GM21717 (cell line): Measurements from ENCODE around the gene PINK1.

Experiments
- ATAC-seq: cut with Tn5 transposase; IDR thresholded peaks from one replicate; pipeline ENCODE4 v1.9.1; 2021; ENCODE audit warnings: mild to moderate bottlenecking, moderate library complexity; ENCODE audit not compliant: unreplicated experiment

PINK1 gene

DNA sequence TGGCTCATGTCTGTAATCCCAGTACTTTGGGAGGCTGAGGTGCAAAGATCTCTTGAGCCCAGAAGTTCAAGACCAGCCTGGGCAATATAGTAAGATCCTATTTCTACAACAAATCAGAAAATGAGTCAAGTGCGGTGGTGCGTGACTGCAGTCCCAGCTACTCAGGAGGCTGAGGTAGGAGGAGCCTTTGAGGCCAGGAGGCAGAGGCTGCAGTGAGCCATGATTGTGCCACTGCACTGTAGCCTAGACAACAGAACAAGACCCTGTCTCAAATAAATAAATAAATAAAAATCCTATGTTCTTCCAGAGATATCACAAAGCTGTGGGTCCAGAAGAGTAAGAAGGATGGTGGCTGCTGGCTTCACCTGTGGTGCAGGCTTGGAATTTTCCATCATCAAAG lies 22.3 kb upstream of the PINK1 start:
- ATAC-seq = no peak

DNA sequence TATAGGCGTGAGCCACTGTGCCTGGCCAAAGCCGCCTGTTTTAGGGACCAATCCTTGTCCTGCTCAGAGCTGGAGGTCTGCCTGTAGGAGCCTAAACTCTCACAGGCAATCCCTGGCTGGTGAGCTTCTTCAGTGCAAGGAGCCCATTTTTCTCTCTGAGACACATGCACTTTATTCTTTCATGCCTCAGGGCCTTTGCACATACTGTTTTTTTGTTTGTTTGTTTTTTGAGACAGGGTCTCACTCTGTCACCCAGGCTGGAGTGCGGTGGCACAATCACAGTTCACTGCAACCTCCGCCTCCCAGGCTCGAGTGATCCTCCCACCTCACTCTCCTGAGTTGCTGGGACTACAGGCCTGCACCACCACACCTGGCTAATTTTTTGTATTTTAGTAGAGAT lies 21.6 kb upstream of the PINK1 start:
- no peak for ATAC-seq

DNA sequence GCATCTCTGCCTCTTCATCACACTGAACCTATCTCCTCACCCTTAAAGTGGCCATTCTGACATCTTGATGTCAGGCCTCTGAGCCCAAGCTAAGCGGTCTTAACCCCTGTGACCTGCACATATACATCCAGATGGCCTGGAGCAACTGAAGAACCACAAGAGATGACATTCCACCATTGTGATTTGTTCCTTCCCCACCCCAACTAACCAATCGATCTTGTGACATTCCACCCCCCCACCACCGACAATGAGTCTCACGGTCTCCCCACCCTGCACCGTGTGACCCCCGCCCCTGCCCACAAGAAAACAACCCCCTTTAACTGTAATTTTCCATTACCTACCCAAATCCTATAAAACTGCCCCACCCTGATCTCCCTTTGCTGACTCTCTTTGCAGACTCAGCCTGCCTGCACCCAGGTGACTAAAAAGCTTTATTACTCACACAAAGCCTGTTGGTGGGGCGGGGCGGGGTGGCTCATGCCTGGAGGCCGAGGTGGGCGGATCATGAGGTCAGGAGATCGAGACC lies 21.0 kb upstream of the PINK1 start:
- no peak for ATAC-seq

DNA sequence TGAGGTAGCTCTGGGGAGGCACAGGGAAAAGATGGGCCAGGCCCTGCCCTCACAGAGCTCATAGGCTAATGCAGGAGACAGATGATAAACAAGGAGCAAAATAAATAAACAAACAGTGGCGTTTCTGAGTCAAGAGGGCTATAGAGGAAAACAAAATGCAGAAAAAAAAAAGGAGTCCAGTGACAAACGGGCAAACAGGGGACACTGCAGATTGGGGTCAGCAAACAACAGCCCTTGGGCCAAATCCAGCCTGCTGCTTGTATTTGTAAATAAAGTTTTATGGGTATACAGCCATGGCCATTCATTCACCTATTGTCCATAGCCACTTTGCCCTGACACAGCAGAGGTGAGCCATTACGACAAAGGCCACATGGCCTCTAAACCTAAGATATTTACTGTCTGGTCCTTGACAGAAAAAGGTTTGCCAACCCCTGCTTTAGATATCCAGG lies 19.1 kb upstream of the PINK1 start:
- ATAC-seq = no peak

DNA sequence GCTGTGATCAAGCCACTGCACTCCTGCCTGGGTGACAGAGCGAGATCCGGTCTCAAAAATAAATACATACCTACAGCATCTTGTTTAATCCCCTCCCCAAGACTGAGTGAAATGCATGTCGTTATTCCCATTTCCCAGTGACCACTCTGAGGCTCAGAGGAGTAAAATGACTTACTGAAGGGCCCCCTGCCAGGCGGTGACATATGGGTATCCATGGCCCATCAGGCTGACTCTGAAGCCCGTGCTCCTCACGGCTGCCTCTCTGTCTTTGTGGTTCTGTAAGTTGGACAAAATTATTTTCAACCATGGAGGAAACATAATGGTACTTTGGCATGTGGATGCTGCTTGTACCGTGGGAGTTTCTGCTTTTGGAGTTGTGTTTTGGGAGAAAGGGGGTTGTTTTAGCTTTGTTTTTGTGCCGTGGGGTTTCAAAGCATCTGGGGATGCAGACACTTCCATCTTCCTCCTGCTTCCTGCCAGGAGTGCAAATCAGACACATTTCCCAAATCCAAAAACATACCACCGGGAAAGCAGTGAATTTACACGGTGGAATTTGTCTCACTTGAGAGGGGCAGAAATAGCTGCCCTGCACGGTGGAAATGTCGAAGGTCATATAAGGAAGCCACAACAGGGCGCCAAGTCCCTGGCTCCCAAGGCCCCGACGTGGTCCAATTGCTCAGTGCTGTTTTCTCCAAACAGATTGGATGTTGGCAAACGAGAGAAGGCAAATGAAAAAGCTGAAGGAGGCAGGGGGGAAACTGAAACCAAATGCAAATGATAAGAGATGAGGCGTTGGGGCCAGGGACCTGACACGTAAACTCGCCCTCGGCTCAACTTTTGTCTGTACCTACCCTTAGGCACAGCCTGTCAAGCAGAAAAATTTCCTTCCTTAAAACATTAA lies 17.1 kb upstream of the PINK1 start:
- ATAC-seq = no peak

DNA sequence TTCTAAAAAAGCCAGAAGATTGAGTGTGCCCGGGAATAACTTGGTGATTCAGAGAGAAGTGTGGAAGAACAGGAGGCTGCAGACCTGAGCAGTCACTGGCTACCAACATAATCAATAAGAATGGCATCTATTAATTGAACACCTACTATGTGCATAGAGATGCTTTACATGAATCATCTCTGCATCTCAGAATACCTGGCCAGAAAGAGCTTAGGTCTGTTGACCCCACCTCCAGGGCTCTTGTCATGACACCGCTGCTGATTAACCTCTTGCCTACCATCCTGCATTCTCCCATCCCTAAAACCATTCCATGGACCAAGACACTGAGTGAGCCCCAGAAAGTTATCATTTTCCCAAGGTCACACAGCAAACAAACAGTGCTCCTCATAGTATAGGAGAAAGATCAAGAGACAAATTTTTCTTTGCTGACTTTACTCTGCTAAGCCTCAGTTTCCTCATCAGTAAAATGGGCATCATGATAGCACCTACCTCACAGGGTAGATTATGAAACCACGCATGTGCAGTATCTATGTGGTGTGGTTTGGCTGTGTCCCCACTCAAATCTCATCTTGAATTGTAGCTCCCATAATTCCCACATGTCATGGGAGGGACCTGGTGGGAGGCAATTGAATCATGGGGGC lies 16.3 kb upstream of the PINK1 start:
- no peak for ATAC-seq

DNA sequence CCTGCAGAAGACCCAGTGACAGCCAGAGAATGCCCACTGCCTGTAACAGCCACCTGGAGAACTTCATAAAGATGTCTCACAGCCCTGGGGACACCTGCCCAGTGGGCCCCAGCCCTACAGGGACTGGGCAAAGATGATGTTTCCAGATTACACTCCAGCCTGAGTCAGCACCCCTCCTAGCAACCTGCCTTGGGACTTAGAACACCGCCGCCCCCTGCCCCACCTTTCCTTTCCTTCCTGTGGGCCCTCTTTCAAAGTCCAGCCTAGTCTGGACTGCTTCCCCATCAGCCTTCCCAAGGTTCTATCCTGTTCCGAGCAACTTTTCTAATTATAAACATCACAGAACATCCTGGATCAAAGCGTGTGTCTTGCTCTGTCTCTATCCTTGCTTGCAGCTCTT lies 14.7 kb upstream of the PINK1 start:
- no peak for ATAC-seq

DNA sequence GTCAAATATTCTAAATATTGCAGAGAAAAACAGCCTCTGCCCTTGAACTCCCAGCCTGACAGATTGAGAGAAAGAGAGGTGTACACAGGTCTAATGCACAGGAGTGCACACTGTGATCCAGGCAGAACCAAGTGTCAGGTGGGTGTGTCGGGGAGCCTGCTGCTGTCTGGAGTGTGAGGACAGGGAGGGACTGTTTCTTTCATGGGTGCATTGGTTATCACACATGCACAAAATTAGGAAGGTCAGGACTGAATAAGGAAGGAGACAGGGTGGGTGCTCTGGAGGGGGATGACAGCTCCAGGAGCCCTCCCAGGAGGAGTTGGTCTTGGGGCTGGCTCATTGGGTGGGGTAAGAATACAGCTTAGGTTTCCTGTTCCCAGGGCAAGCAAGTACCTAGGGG lies 13.3 kb upstream of the PINK1 start:
- ATAC-seq = no peak

DNA sequence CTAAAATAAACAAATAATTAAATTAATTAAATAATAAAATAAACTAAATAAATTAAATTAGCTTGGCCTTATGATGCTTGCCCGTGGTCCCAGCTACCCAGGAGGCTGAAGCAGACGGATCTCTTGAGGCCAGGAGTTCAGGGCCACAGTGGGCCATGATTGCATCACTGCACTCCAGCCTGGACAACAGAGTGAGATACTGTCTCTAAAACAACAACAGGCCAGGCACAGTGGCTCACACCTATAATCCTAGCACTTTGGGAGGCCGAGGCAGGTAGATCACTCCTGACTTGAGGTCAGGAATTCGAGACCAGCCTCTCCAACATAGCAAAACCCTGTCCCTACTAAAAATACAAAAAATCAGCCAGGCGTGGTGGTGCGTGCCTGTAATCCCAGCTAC lies 12.2 kb upstream of the PINK1 start:
- no peak for ATAC-seq

DNA sequence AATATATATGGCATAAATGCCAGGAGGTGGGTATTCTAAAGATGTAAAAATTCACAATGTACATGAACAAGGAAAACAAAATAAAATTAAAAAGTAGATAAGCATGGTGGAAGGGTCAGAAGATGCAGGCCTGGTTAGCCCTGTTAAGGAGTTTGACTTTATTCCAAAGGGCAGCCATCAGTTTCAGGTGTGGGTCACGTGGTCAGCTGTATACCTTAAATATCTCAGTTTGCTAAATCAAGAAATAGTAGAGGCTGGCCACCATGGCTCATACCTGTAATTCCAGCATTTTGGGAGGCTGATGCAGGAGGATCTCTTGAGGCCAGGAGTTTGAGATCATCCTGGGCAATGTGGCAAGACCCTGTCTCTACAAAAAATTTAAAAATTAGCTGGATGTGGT lies 8.5 kb upstream of the PINK1 start:
- no peak for ATAC-seq

DNA sequence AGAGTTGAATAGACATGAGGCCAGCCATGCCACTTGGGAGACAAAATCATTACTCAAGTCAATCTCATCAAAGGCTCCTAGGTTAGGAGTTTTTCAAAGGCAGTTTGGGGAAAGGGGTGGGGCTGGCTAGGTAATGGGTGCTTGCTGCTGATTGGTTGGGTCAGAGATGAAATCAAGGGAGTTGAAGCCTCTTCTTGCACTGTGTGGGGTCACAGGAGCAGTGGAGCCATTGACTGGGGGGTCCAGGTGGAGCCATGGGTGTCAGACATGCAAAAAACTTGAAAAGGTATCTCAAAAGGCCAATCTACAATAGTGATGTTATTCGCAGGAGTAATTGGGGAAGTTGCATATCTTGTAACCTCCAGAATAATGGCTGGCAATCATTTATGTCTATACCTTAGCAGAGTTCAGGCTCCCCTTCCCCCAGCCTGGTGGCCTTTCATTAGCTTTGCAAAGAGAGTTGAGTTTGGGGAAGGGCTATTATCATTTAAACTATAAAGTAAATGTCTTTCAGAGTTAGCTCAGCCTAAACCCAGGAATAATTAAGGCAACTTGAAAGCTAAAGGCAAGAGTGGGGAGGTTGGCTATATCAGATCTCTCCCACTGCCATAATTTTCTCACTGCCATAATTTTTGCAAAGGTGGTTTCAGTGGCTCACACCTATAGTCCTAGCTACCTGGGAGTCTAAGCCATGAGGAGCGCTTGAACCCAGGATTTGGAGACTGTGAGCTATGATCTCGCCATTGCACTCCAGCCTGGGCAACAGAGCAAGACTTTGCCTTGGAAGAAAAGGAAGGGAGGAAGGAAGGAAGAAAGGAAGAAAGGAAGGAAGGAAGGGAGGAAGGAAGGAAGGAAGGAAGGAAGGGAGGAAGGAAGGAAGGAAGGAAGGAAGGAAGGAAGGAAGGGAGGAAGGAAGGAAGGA lies 7.8 kb upstream of the PINK1 start:
- no peak for ATAC-seq

DNA sequence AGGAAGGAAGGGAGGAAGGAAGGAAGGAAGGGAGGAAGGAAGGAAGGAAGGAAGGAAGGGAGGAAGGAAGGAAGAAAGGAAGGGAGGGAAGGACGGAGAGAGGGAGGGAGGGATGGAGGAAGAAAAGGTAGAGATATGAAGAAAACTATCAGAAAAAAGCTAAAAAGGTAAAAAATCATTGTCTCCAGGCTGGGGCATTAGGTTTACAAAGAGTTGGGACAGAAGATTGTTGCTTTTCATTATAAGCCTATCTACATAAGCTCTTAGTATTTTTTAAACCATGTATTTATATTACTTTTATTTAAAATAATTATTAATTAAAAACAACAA lies 7.2 kb upstream of the PINK1 start:
- no peak for ATAC-seq

DNA sequence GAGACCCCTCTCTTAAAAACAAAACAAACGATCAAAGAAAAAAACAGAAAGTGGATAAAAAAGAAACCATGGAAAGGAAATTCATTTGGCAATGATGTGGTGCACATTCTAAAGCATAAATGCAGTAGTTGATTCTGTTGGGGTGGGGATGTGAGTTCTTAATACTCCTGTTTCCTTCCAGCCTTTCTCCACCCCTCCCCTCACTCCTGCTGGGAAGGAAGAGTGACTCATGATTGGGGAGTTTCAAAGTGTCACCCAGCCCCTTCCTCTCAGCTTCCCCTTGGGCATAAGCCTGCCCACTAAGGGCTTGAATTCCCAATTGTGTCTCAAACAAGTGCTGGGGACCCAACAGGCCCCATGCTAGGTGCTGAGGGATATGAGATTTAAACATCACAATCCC lies 6.7 kb upstream of the PINK1 start:
- ATAC-seq = no peak

DNA sequence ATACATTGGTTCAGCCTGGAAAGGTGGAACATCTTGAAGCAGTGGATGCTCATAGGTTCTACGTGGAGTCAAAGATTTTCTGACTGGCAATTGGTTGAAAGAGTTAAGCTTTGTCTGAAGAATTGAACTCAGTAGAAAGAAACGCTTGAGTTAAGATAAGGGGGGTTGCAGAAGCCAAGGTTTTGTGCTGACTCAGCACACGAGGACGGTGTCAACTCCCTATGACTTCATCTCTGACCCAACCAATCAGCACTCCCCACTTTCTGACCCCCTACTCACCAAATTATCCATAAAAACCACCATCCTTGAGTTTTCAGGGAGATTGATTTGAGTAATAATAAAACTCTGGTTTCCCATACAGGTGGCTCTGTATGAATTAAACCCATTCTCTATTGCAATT lies 2.5 kb upstream of the PINK1 start:
- no peak for ATAC-seq

DNA sequence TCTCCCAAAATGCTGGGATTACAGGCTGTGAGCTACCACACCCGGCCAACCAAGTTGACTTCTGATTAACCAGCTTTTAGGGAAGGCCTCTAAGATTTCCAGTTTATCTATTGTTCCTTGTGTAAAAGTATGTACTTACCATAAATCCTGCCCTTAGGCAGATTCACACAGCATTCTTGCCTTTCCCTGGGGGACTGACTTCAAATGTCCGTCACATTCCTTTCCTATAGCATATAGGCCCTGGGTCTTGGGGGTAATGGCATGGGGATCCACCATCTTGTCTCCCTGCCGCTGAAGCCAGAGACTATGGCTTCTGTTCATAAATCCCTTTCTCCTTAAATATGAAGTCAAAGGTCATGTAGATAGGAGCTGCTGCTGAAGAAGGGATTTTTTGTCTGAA lies 872 bp upstream of the PINK1 start:
- ATAC-seq = no peak

DNA sequence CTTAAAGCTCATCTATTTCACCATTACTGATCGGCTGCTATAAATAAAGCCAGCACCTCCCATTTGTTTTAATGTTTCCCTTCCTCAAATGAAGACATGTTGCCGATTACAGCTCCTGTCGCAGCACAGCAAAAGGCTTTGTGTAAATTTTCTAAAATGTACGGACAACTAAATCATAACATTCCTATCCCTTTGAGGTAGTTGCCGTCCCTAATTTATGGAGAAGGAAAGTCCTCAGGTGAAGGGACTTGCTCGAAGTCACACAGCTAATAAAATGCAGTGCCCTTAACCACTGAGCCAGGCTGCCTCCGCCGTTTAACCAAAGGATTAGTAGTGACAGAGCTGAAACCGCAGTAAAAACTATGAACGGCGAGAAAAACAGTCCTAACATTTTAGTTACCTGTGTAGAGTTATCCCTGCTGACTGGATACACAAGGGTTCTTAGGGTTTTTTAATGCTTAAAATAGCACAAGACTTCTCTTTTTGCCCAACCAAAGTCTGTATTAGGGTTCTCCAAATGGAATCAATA lies 871 bp downstream of the PINK1 start:
- no peak for ATAC-seq

DNA sequence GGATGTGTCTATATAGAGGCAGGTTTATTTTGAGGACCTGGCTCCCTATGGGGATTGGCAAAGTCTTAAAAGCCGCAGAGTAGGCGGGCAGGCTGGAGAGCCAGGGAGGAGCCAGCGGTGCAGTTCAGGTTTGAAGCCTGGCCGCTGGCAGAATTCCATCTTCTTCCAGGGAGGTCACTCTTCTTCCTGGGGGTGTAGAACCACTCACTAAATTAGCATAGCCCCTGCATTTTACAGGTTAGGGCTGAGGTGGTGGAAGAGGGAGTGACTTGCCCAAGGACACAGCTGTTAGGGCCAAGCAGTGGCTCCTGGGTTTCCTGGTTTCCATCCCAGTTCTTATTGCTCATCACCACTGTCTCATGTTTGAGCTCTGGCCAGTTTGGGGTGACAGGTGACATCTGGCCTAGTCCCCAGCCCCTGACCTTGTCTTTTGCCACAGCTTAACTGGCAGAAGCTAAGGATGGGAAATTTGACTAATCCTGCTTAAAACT lies 1.4 kb downstream of the PINK1 start:
- ATAC-seq = no peak

DNA sequence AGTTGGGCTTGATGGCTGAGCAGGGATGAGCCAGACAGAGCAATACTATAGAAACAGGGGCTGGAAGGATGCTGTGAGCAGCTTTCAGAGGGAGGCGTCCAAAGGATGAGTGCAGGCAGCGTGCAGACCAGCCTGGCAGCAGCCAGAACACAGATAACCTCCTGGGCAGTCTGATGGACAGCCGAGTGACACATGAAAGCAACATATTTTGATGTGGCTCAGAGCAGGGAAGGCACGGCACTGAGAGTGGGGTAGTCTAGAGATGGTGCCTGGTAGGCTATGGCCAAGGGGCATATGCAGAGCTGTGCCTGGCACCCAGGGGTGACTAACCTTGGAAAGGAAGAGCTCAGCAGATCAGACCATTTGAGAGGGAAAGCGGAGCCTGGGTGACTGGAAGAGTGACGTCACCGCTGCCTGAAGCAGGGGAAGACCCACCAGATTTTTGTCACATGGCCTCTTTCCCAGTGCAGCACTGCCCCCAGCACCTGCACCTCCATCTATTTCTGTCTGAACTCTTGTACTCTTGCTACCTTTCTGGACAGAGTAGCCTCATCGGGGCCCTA lies 3.6 kb downstream of the PINK1 start:
- no peak for ATAC-seq

DNA sequence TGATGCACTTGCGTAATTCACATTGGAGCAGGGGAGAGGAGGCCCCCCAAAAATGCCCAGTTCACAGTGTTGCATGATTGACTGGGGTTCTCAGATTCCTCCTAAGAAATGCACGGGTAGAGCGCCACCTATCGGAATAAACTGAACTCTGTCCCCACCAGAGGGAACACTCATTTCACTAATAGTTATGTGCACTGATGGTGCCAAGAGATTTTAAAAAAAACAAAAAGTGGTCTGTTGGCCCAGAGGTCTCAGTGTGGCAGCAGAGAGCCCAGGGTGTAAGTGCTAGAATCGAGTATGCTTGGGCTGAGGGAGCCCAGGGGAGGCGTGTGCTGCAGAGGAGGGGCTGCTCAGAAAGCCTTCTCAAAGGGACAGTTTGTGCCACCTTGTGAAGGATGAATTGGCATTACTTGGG lies 6.9 kb downstream of the PINK1 start:
- no peak for ATAC-seq

DNA sequence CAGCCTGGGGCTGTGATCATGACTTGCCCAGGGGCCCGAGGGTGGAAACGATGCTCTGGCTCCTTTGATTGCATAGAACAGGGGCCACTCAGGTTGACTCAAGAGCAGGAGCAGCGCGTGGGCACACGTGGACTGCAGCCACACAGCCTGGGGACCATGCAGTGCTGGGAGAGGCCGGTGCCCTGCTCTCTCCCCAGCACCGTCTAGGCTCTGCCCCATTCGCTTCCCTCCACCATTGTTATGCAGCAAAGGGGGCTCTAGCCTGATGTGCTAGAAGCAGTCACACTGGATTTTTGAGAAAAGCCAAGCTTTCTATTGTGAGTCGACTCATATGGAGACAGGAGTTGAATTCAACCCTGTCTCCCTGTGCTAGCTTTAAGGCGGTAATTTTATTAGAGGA lies 8.7 kb downstream of the PINK1 start:
- no peak for ATAC-seq

DNA sequence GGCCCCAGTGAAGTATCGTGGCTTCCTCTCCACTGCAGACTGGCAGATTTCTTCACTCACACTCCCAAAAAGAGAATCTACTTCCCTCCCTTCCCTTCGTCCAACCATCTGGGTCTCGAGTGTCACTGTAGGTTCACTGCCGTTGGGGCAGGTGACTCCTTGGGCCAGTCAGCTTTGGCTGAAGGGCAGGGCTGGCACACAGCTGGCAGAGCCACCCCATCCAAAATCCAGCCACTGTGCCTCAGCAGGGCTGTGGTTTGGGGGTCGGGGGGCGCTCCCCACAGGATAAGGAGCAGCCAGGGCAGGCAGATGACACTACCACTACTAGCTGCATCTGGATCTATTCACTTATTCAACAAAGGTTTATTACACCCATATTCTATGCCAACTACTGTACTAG lies 9.8 kb downstream of the PINK1 start:
- ATAC-seq = no peak
